Measurements from ENCODE around the gene NOL4L. TPM values are rescaled to one million over a fixed set of nuclear protein-coding genes. Genes with fewer than 3 reads are reported as not detected.

NOL4L gene
- total and polyA plus RNA-seq, 4 donors: 7.9 to 20.6 (median 12.2) TPM

DNA sequence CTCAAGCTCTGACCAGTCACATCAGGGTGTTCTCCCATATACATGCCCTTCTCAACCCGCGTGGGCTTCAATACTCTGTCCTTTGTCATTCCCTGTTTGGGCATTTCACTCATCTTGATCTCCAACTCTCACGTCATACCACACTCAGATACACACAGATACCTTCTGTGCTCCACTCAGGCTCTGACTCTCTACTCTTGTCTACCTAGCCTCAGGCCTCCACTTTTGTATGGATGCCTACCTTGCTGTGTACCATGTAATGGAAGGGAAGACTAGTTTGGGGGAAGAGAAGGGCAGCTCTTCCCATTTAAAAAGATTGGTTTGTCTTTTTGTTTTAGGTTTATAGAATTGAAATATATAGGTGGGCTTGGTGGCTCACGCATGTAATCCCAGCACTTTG, 178.4 kb downstream of the NOL4L start:
- ATAC-seq (ENCODE audit: insufficient read depth, low FRiP score) (no peak), DNase-seq (no peak)
- peaks cover 0 to 10% (median 7%) of the 10 kb centered on the region in 4 donors for H3K36me3 ChIP-seq (ENCODE audit: control insufficient read depth in 4 of 4, insufficient read depth in 4 of 4, low read length in 4 of 4)
- no peak overlapping the region for H3K4me3 ChIP-seq
- H3K27ac ChIP-seq (ENCODE audit: low read depth in 1 of 2, low read length in 1 of 2): no peak overlapping the region
- H3K27me3 ChIP-seq (ENCODE audit: control insufficient read depth in 3 of 3, insufficient read depth in 3 of 3, low read length in 2 of 3): no peaks in the 10 kb centered on the region
- no peak overlapping the region for H3K9ac ChIP-seq (ENCODE audit: insufficient read depth in 1 of 2, low read length in 2 of 2)
- TF ChIP-seq, protein P1, sequence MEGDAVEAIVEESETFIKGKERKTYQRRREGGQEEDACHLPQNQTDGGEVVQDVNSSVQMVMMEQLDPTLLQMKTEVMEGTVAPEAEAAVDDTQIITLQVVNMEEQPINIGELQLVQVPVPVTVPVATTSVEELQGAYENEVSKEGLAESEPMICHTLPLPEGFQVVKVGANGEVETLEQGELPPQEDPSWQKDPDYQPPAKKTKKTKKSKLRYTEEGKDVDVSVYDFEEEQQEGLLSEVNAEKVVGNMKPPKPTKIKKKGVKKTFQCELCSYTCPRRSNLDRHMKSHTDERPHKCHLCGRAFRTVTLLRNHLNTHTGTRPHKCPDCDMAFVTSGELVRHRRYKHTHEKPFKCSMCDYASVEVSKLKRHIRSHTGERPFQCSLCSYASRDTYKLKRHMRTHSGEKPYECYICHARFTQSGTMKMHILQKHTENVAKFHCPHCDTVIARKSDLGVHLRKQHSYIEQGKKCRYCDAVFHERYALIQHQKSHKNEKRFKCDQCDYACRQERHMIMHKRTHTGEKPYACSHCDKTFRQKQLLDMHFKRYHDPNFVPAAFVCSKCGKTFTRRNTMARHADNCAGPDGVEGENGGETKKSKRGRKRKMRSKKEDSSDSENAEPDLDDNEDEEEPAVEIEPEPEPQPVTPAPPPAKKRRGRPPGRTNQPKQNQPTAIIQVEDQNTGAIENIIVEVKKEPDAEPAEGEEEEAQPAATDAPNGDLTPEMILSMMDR (IDR thresholded peaks at IDR 0.05; ENCODE audit: control extremely low read depth, extremely low read depth): no peak
- WGBS, 2 donors: 97 to 99% methylated on average over 4 of the region's 4 CpGs
- H3K9me3 ChIP-seq (ENCODE audit: control insufficient read depth in 4 of 4, insufficient read depth in 3 of 4, low read length in 3 of 4): no peaks in the 10 kb centered on the region
- H3K4me1 ChIP-seq (ENCODE audit: control insufficient read depth in 5 of 5, insufficient read depth in 5 of 5, low read length in 5 of 5): peaks cover 0 to 3% (median 0%) of the 10 kb centered on the region in 5 donors

DNA sequence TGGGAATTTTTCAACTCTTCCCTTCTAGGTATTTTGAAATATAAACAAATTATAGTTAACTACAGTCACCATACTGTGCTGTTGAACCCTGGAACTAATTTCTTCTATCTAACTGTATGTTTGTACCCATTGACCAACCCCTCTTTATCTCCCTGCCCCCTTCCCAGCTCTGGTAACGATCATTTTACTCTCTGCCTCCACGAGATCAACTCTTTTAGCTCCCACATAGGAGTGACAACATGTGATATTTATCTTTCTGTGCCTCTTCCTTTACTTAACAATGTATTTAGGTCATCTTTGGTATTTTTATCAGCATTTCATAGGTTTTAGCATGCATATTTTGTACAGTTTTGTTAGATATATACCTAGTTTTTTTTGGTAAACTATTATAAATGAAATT, 181.1 kb downstream of the NOL4L start:
- TF ChIP-seq, protein P1 (IDR thresholded peaks at IDR 0.05; ENCODE audit: control extremely low read depth, extremely low read depth): no peak
- Histone ChIP-seq H3K27me3 (ENCODE audit: control insufficient read depth in 3 of 3, insufficient read depth in 3 of 3, low read length in 2 of 3) (no peaks in the 10 kb centered on the region), H3K9ac (ENCODE audit: insufficient read depth in 1 of 2, low read length in 2 of 2) (no peak overlapping the region), H3K36me3 (ENCODE audit: control insufficient read depth in 4 of 4, insufficient read depth in 4 of 4, low read length in 4 of 4) (peaks cover 0 to 10% (median 7%) of the 10 kb centered on the region in 4 donors), H3K4me3 (no peak overlapping the region), H3K27ac (ENCODE audit: low read depth in 1 of 2, low read length in 1 of 2) (no peak overlapping the region), H3K9me3 (ENCODE audit: control insufficient read depth in 4 of 4, insufficient read depth in 3 of 4, low read length in 3 of 4) (no peaks in the 10 kb centered on the region), H3K4me1 (ENCODE audit: control insufficient read depth in 5 of 5, insufficient read depth in 5 of 5, low read length in 5 of 5) (no peaks in the 10 kb centered on the region)
- DNase-seq: no peak
- WGBS, 2 donors: 85 to 91% methylated on average over 2 of the region's 2 CpGs
- no peak for ATAC-seq (ENCODE audit: insufficient read depth, low FRiP score)

DNA sequence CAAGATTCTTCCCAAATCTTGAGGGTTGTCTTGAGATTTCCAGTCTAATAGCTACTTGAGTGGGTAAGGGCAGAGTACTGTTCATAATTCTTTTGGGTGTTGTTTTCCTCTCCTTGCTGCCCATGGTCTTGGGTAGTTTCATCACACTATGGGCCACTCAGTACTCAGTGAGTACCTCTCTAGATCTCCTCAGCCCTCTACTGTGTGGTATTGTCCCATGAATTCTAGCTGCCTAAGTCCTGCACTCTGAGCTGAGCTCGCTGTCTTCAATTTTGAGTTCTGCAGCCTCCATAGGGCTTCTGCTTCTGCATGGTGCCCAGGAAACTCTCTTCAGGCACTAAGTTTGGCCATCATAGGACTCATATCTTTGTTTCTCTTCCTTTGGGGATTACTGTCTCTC, 184.7 kb downstream of the NOL4L start:
- Histone ChIP-seq H3K36me3 (ENCODE audit: control insufficient read depth in 4 of 4, insufficient read depth in 4 of 4, low read length in 4 of 4) (peaks cover 0 to 4% (median 3%) of the 10 kb centered on the region in 4 donors), H3K27me3 (ENCODE audit: control insufficient read depth in 3 of 3, insufficient read depth in 3 of 3, low read length in 2 of 3) (no peaks in the 10 kb centered on the region), H3K9ac (ENCODE audit: insufficient read depth in 1 of 2, low read length in 2 of 2) (no peak overlapping the region), H3K4me3 (no peak overlapping the region), H3K4me1 (ENCODE audit: control insufficient read depth in 5 of 5, insufficient read depth in 5 of 5, low read length in 5 of 5) (peaks cover 0 to 2% (median 0%) of the 10 kb centered on the region in 5 donors), H3K9me3 (ENCODE audit: control insufficient read depth in 4 of 4, insufficient read depth in 3 of 4, low read length in 3 of 4) (no peaks in the 10 kb centered on the region), H3K27ac (ENCODE audit: low read depth in 1 of 2, low read length in 1 of 2) (no peak overlapping the region)
- ATAC-seq (ENCODE audit: insufficient read depth, low FRiP score): no peak
- TF ChIP-seq, protein P1 (IDR thresholded peaks at IDR 0.05; ENCODE audit: control extremely low read depth, extremely low read depth): no peak
- 94 to 100% methylated on average over 1 of the region's 1 CpG for WGBS, 2 donors
- DNase-seq: no peak

DNA sequence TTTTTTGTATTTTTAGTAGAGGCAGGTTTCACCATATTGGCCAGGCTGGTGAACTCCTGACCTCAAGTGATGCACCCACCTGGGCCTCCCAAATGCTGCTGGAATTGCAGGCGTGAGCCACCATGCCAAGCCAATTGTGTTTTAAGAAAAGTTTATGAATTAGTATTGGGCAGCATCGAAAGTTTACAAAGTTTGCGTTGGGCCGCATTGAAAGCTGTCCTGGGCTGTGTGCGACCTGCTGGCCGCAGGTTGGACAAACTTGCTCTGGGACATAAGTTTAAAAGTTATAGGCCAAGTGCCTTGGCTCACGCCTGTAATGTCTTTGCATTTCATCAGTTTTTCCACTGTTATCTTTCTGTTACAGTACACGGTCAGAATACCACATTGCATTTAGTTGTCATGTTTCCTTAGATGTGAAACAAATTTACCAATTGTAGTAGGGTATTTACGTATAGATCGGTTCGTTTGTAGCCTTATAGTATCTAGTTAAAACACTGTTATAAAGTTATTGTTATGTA, 187.5 kb downstream of the NOL4L start:
- Histone ChIP-seq H3K27ac (ENCODE audit: low read depth in 1 of 2, low read length in 1 of 2) (no peak overlapping the region), H3K36me3 (ENCODE audit: control insufficient read depth in 4 of 4, insufficient read depth in 4 of 4, low read length in 4 of 4) (peaks cover 0 to 4% (median 3%) of the 10 kb centered on the region in 4 donors), H3K4me3 (no peak overlapping the region), H3K9me3 (ENCODE audit: control insufficient read depth in 4 of 4, insufficient read depth in 3 of 4, low read length in 3 of 4) (no peaks in the 10 kb centered on the region), H3K4me1 (ENCODE audit: control insufficient read depth in 5 of 5, insufficient read depth in 5 of 5, low read length in 5 of 5) (peaks cover 0 to 5% (median 0%) of the 10 kb centered on the region in 5 donors), H3K27me3 (ENCODE audit: control insufficient read depth in 3 of 3, insufficient read depth in 3 of 3, low read length in 2 of 3) (no peaks in the 10 kb centered on the region), H3K9ac (ENCODE audit: insufficient read depth in 1 of 2, low read length in 2 of 2) (no peak overlapping the region)
- 91 to 92% methylated on average over 11 of the region's 11 CpGs for WGBS, 2 donors
- DNase-seq: no peak
- TF ChIP-seq, protein P1 (IDR thresholded peaks at IDR 0.05; ENCODE audit: control extremely low read depth, extremely low read depth): no peak
- ATAC-seq (ENCODE audit: insufficient read depth, low FRiP score): no peak

Measured in lung (tissue), 12 donors.